ENCODE measurements around the gene TRAF2. TPM values are rescaled to one million over a fixed set of nuclear protein-coding genes. Genes with fewer than 3 reads are reported as not detected.

TRAF2 gene
- total RNA-seq, 1 donor from 2014 or later = 67.4 TPM

- no peak overlapping the region for H3K27ac Mint-ChIP-seq
- H3K4me3 Mint-ChIP-seq = no peak overlapping the region
- no peaks in the 10 kb centered on the region for H3K9me3 Mint-ChIP-seq
- peaks cover 30% of the 10 kb centered on the region for H3K36me3 Mint-ChIP-seq (ENCODE audit: low read depth)
- H3K27me3 Mint-ChIP-seq (ENCODE audit: insufficient read depth) = no peaks in the 10 kb centered on the region
- peaks cover 3% of the 10 kb centered on the region for H3K4me1 Mint-ChIP-seq (ENCODE audit: low read depth)
- intact Hi-C loops (cut with micrococcal nuclease) = no loop called here
- no peak for DNase-seq (ENCODE audit: low spot score)
Measured at GRCh38 chr9:136939431-136939995, 53.2 kb downstream of the TRAF2 start.

GRCh38 chr9:136939996-136940525, 53.7 kb downstream of the TRAF2 start:
- H3K4me3 Mint-ChIP-seq = no peak overlapping the region
- H3K27ac Mint-ChIP-seq = no peak overlapping the region
- H3K36me3 Mint-ChIP-seq (ENCODE audit: low read depth) = peaks cover 30% of the 10 kb centered on the region
- H3K4me1 Mint-ChIP-seq (ENCODE audit: low read depth) = peaks cover 8% of the 10 kb centered on the region
- H3K27me3 Mint-ChIP-seq (ENCODE audit: insufficient read depth) = no peaks in the 10 kb centered on the region
- intact Hi-C loops (cut with micrococcal nuclease) = no loop called here
- DNase-seq (ENCODE audit: low spot score) = no peak
- H3K9me3 Mint-ChIP-seq = no peaks in the 10 kb centered on the region

GRCh38 chr9:136940526-136941230, 54.4 kb downstream of the TRAF2 start:
- intact Hi-C loops (cut with micrococcal nuclease) = no loop called here
- no peaks in the 10 kb centered on the region for H3K9me3 Mint-ChIP-seq
- peaks cover 8% of the 10 kb centered on the region for H3K4me1 Mint-ChIP-seq (ENCODE audit: low read depth)
- H3K27me3 Mint-ChIP-seq (ENCODE audit: insufficient read depth) = no peaks in the 10 kb centered on the region
- no peak for DNase-seq (ENCODE audit: low spot score)
- no peak overlapping the region for H3K4me3 Mint-ChIP-seq
- H3K36me3 Mint-ChIP-seq (ENCODE audit: low read depth) = peaks cover 30% of the 10 kb centered on the region
- no peak overlapping the region for H3K27ac Mint-ChIP-seq

GRCh38 chr9:136941231-136942111, 55.2 kb downstream of the TRAF2 start:
- no peak overlapping the region for H3K27ac Mint-ChIP-seq
- no peak overlapping the region for H3K4me3 Mint-ChIP-seq
- H3K27me3 Mint-ChIP-seq (ENCODE audit: insufficient read depth) = no peaks in the 10 kb centered on the region
- H3K36me3 Mint-ChIP-seq (ENCODE audit: low read depth) = peaks cover 27% of the 10 kb centered on the region
- H3K9me3 Mint-ChIP-seq = no peaks in the 10 kb centered on the region
- intact Hi-C loops (cut with micrococcal nuclease) = no loop called here
- peaks cover 8% of the 10 kb centered on the region for H3K4me1 Mint-ChIP-seq (ENCODE audit: low read depth)
- no peak for DNase-seq (ENCODE audit: low spot score)

- intact Hi-C loops (cut with micrococcal nuclease) = no loop called here
- DNase-seq (ENCODE audit: low spot score) = no peak
- Mint-ChIP-seq H3K4me1 (ENCODE audit: low read depth) (peaks cover 7% of the 10 kb centered on the region), H3K27me3 (ENCODE audit: insufficient read depth) (no peaks in the 10 kb centered on the region), H3K4me3 (peak overlapping the region; percentile 73), H3K36me3 (ENCODE audit: low read depth) (peaks cover 23% of the 10 kb centered on the region), H3K27ac (no peak overlapping the region), H3K9me3 (no peaks in the 10 kb centered on the region)
Measured at GRCh38 chr9:136942112-136942880, 56.0 kb downstream of the TRAF2 start.

GRCh38 chr9:136942881-136943230, 56.5 kb downstream of the TRAF2 start:
- intact Hi-C loops (cut with micrococcal nuclease) = no loop called here
- Mint-ChIP-seq H3K9me3 (no peaks in the 10 kb centered on the region), H3K27me3 (ENCODE audit: insufficient read depth) (no peaks in the 10 kb centered on the region), H3K27ac (no peak overlapping the region), H3K36me3 (ENCODE audit: low read depth) (peaks cover 19% of the 10 kb centered on the region), H3K4me1 (ENCODE audit: low read depth) (peaks cover 5% of the 10 kb centered on the region), H3K4me3 (peak overlapping the region; percentile 73)
- DNase-seq (ENCODE audit: low spot score) = no peak

- intact Hi-C loops (cut with micrococcal nuclease) = loop anchor here (1.0 kb wide), 6 partner anchors 35 to 136 kb away; partner anchors contain the start of genes AJM1, PAXX and RABL6
- Mint-ChIP-seq H3K27ac (peak overlapping the region; percentile 86), H3K36me3 (ENCODE audit: low read depth) (peaks cover 18% of the 10 kb centered on the region), H3K27me3 (ENCODE audit: insufficient read depth) (no peaks in the 10 kb centered on the region), H3K4me3 (peak overlapping the region; percentile 83), H3K4me1 (ENCODE audit: low read depth) (peaks cover 5% of the 10 kb centered on the region), H3K9me3 (no peaks in the 10 kb centered on the region)
- peak; percentile 36 for DNase-seq (ENCODE audit: low spot score)
Measured at GRCh38 chr9:136943291-136944211, 57.2 kb downstream of the TRAF2 start.

- peak overlapping the region; percentile 83 for H3K4me3 Mint-ChIP-seq
- peaks cover 14% of the 10 kb centered on the region for H3K36me3 Mint-ChIP-seq (ENCODE audit: low read depth)
- H3K9me3 Mint-ChIP-seq = no peaks in the 10 kb centered on the region
- no peak overlapping the region for H3K27ac Mint-ChIP-seq
- H3K4me1 Mint-ChIP-seq (ENCODE audit: low read depth) = peaks cover 5% of the 10 kb centered on the region
- intact Hi-C loops (cut with micrococcal nuclease) = loop anchor here (1.0 kb wide), 6 partner anchors 34 to 137 kb away; partner anchors contain the start of genes AJM1, PAXX and RABL6
- DNase-seq (ENCODE audit: low spot score) = no peak
- no peaks in the 10 kb centered on the region for H3K27me3 Mint-ChIP-seq (ENCODE audit: insufficient read depth)
Measured at GRCh38 chr9:136944212-136944518, 57.8 kb downstream of the TRAF2 start.

- Mint-ChIP-seq H3K36me3 (ENCODE audit: low read depth) (peaks cover 10% of the 10 kb centered on the region), H3K27me3 (ENCODE audit: insufficient read depth) (no peaks in the 10 kb centered on the region), H3K27ac (peak within 1 kb of the TSS; percentile 86), H3K4me3 (peak within 1 kb of the TSS; percentile 83), H3K4me1 (ENCODE audit: low read depth) (peaks cover 5% of the 10 kb centered on the region), H3K9me3 (no peaks in the 10 kb centered on the region)
- intact Hi-C loops (cut with micrococcal nuclease) = loop anchor here (1.0 to 5.0 kb wide), 7 partner anchors 34 to 137 kb away; partner anchors contain the start of genes ABCA2, AJM1, PAXX and RABL6
- peak; percentile 97 for DNase-seq (ENCODE audit: low spot score)
Measured at GRCh38 chr9:136944519-136945332, 58.4 kb downstream of the TRAF2 start, which contains the start of the genes C8G and FBXW5. C8G (plus strand) TSS chr9:136945243; CDS start chr9:136945321, 78 bp downstream. FBXW5 (minus strand) TSS chr9:136944738; CDS start chr9:136944083, 655 bp downstream.

GRCh38 chr9:136945333-136946227, 59.3 kb downstream of the TRAF2 start:
- no peaks in the 10 kb centered on the region for H3K27me3 Mint-ChIP-seq (ENCODE audit: insufficient read depth)
- no peaks in the 10 kb centered on the region for H3K9me3 Mint-ChIP-seq
- peaks cover 10% of the 10 kb centered on the region for H3K36me3 Mint-ChIP-seq (ENCODE audit: low read depth)
- H3K27ac Mint-ChIP-seq = no peak overlapping the region
- H3K4me3 Mint-ChIP-seq = peak overlapping the region; percentile 71
- intact Hi-C loops (cut with micrococcal nuclease) = loop anchor here (5.0 kb wide), 1 partner anchor 82 kb away; the partner anchor contains the start of gene ABCA2
- DNase-seq (ENCODE audit: low spot score) = no peak
- H3K4me1 Mint-ChIP-seq (ENCODE audit: low read depth) = peaks cover 5% of the 10 kb centered on the region

Measured in activated T-helper 1 cell treated with anti-CD3 and anti-CD28 coated beads, Interleukin-12 subunit alpha, Interleukin-12 subunit beta, Interleukin-2, Interleukin-4 antibody, amounts not matched to agents 30 ng/mL and 10 ng/mL and 1 ng/mL, durations not matched to agents 14 hours and 24 hours and 36 hours (primary cell).